Thyroid gland (tissue), 4 donors: ENCODE data around the gene SLC19A1.

Experiments used
- POLR2A ChIP-seq, 2 donors: fragments of 450-650 bp; IDR thresholded peaks; one replicate each; pipeline ENCODE4 v1.6.1; 2017; ENCODE audit warnings: antibody characterized with exemption in 2 of 2, mild to moderate bottlenecking in 2 of 2, moderate library complexity in 1 of 2
- TF ChIP-seq, protein P1 (sequence below), 6 experiments: fragments of 200-600 bp in 3 of 6; fragments of 450-650 bp in 3 of 6; sonication (generic) in 3 of 6; IDR thresholded peaks; one replicate each; pipeline ENCODE4 v1.5.1; 2016 to 2019; ENCODE audit warnings: antibody characterized with exemption in 6 of 6, mild to moderate bottlenecking in 2 of 6, inconsistent platforms in 1 of 6, moderate library complexity in 1 of 6

DNA sequence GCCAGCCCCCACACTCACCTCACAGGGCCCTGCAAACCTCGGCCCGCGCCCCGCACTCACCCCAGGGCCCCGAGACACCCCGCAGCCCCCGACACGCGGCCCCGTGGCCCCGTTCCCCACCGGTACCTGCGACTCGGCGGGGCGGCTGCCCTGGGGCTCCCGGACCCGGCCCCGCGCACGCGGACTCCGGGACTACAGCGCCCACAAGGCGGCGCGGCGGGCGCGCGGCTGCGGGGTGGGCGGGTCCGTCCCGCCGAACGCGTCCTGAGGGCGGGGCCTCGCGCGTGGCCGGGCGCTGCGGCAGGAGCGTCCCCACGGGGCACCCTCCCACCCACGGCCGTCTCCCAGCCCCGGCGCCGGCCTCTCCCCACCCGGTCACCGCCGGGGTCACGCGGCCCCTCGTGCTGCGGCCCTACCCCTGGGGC is at the start of gene SLC19A1:
- TF ChIP-seq, protein P1, sequence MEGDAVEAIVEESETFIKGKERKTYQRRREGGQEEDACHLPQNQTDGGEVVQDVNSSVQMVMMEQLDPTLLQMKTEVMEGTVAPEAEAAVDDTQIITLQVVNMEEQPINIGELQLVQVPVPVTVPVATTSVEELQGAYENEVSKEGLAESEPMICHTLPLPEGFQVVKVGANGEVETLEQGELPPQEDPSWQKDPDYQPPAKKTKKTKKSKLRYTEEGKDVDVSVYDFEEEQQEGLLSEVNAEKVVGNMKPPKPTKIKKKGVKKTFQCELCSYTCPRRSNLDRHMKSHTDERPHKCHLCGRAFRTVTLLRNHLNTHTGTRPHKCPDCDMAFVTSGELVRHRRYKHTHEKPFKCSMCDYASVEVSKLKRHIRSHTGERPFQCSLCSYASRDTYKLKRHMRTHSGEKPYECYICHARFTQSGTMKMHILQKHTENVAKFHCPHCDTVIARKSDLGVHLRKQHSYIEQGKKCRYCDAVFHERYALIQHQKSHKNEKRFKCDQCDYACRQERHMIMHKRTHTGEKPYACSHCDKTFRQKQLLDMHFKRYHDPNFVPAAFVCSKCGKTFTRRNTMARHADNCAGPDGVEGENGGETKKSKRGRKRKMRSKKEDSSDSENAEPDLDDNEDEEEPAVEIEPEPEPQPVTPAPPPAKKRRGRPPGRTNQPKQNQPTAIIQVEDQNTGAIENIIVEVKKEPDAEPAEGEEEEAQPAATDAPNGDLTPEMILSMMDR (IDR thresholded peaks at IDR 0.05), result peak in 3 of 6 experiments; percentile 60 to 70 (median 64)
- peak in 1 of 2 donors; percentile 23 for TF ChIP-seq POLR2A (IDR thresholded peaks at IDR 0.05)
